Left forelimb (tissue), 1 donor: ENCODE results near the gene ZMAT3.
A peak's percentile ranks its signal among the peaks of the same experiment; 100 is the strongest.
"Not testable (repeated sequence)": the region's sequence is repeated elsewhere in the genome, so short reads cannot be mapped to it uniquely, and the experiment has no call there.

Experiments used
- DNase-seq: peaks from one replicate; pipeline ENCODE4 v3.0.0-alpha.2; 2018; ENCODE audit warnings: low spot score

ZMAT3 gene, protein sequence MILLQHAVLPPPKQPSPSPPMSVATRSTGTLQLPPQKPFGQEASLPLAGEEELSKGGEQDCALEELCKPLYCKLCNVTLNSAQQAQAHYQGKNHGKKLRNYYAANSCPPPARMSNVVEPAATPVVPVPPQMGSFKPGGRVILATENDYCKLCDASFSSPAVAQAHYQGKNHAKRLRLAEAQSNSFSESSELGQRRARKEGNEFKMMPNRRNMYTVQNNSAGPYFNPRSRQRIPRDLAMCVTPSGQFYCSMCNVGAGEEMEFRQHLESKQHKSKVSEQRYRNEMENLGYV

DNA sequence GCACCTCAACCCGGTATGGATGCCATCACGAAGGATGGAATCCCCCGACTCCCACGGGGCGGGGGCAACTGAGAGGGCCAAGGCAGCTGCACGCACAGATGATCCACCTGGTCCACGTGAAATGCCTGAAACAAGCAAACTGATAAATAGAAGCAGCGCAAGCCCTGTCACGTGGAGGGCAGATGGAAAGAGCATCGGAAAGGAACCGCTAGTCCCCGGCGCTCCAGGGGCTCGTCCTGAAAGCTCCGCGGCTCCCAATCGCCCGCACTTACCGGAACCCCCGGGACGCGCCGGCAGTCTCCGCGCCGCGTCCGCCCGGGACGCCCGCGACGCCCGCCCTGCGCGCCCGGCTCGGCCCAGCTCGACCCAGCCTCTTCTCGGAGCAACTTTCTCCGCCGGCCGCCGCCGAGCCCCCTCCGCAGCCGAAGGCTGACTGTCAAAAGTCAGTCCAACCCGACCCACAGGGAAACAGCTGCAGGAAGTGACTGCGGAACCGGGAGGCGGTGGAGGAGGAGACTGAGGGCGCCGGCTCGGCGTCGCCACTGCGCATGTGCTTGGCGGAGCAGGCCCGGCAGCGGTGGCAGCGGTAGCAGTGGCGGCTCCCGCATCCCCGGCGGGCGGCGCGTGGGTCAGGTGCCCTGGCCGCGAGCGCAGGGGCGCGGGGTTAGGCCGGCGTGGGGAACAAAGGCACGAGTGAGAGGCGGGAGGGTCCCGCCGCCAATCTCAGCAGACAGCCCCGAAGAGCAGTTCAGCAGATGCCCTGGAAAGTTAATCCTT lies at the start of gene ZMAT3:
Gene ZMAT3 (minus strand): TSS at position 487 of the 777 bp plus-strand sequence. CDS start 4,057 bp downstream, outside the sequence.
- DNase-seq = peak; percentile 92

DNA sequence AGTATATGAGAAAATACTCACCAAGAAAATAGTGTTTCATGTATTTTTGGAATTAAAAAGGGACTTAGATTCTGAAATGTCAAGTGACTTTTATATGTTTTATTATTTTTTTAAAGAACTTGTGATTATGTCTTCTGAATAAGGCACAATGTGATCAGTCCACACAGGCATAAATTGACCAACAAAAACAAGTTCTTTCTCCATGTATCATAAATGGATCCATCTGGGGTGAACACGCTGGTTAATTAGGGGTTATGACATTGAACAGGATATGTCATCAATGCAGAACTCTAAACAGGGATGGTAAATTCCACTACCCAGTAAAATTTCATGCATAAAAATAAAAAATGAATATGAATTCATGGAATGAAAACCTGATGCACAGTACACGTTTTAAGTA lies 45.2 kb upstream of the ZMAT3 start:
- DNase-seq = no peak

DNA sequence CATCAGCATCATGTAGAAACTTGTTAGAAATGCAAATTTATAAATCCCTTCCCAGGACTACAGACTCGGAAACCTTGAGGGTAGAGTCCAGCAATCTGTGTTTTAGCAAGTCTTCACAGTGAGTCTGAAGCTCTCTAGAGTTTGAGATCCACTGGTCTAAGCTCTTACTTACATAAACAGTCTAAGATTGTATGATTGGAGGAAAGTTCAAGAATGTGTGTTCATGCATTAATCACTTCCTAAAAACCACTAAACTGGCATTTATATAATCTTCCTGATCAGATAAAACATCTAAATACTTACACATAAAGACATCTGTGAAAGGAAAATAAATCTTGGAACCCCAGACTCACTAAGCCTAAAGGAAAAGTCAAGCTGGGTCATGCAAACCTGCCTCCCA lies 43.8 kb upstream of the ZMAT3 start:
- DNase-seq = not testable (repeated sequence)

DNA sequence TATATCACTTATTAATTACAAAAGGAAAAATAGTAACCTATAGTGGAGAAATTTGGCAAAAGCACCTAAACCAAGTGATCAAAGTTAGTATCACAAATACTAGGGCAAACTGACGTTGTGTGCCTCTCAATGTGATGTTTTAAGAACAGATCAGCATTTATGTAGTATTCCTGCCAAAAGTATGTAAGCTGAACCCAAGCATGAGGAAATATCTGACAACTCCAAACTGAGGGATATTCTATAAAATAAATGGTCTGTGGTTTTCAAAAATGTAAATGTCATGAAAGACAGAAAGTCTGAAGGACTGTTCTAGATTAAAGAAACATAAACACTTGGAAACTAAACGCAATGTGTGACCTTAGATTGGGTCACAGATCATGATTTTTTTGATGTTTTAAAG lies 42.3 kb upstream of the ZMAT3 start:
- no peak for DNase-seq

DNA sequence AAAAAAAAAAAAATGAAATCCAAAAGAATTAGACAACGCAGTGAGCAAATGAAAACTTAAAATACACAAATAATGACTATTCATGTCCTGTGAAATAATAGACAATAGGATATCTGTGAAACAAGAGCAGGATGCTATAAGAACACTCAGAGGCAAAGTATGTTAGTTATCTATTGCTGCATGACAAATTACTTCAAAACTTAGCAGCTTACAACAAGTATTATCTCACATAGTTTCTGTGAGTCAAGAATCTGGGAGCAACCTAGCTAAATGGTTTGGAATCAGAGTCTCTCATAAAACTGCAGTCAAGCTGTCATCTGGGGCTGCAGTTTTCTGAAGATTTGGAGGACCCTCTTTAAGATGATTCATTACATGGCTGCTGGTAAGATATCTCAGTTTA lies 36.5 kb upstream of the ZMAT3 start:
- no peak for DNase-seq

DNA sequence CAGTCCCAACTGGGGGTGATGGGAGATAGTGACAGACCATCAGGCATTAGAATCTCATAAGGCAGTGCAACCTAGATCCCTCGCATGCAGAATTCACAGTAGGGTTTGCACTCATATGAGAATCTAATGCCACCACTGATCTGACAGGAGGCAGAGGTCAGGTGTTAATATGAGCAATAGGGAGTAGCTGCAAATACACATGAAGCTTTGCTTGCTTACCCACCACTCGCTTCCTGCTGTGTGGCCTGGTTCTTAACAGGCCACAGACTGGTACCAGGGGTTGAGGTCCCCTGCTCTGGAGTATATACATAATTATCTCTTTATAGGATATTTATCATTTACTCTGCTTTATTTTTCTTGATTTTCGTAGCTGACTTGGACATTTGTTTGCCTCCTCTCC lies 36.0 kb upstream of the ZMAT3 start:
- DNase-seq = no peak

DNA sequence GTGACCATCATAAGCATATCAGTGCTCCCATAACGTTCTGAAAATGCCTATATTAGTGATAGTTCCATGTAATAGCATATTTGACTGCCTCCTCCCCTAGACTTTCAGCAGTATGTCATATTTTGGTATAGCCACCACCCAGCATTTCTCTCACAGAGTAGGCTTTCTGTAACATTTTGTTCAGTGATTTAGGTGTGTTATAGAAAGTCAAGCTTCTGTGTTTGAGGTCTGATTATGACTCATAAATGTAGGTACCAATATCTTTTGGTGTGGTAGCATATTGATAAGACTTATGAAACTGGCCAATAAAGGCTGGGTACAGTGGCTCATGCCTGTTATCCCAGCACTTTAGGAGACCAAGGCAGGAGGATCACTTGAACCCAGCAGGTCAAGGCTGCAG lies 34.3 kb upstream of the ZMAT3 start:
- no peak for DNase-seq

DNA sequence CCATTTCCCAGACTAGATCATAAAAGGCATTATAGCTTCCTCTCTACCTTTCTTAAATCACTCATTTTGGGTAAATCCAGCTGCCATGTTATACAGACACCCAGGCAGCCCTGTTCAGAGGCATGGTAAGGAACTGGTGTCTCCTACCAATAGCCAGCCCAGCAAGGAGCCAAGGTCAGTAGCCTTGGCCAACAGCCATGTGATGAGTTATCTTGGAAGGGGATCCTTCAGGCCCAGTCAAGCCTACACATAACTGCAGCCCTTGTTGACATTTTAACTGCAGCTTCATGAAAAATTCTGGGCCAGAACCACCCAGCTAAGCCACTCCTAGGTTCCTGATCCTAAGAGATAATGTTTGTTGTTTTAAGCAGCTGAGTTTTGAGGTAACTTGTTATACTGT lies 29.0 kb upstream of the ZMAT3 start:
- no peak for DNase-seq

DNA sequence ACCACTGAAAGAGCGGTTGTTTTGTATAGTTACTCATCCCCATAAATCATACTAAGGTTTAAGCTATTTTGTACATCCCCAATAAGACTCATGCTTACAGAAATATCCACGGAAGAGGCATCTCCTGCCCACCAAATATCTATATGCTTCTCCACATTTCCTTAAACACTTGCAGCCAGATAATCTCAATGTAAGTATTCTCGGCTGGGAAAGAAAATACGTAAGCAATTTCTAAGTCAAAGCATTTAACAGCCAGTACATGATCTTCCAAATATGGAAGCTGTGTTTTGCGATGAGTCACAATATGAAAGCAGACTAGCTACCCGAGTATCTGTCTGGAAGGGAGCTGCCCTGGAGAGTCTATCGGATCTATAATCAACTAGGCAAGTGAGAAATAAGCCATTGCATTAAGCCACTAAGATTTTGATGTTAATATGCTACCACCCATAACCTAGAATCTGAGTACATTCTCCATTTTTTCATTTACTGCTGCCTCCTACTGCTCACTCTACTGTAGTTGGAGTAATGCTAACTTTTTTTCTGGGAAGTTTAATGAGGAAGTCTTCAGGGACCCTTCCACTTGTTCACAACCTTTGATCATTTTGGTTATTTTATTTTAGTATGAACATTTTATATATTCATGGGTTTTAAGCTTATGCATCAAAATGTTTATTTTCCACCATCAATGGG lies 26.9 kb upstream of the ZMAT3 start:
- no peak for DNase-seq

DNA sequence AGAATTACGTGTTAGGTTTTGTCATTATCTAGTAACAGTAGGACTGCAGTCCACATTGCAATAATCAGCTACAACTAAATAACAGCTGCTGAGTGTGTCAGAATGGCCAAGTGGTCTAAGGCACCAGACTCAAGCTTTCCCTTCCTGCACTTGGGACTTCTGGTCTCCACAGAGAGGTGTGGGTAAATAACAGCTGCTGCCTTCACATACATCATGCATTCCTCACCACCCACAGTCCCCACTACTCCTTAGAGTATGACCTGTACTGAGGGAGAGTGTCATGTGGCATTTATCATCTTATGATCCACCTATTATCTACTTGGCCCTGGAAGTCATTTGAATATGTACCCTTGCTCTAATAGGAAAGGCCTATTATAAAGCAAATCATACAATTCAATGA lies 22.2 kb upstream of the ZMAT3 start:
- no peak for DNase-seq

DNA sequence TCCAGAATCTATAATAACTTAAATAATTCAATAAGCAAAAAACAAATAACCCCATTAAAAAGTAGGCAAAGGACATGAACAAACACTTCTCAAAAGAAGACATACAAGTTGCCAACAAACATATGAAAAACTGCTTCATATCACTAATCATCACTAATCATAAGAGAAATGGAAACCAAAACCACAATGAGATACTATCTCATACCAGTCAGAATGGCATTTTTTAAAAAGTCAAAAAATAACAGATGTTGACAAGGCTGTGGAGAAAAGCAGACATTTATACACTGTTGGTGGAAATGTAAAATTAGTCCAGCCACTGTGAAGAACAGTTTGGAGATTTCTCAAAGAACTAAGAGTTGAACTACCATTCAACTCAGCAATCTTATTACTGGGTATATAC lies 19.5 kb upstream of the ZMAT3 start:
- no peak for DNase-seq

DNA sequence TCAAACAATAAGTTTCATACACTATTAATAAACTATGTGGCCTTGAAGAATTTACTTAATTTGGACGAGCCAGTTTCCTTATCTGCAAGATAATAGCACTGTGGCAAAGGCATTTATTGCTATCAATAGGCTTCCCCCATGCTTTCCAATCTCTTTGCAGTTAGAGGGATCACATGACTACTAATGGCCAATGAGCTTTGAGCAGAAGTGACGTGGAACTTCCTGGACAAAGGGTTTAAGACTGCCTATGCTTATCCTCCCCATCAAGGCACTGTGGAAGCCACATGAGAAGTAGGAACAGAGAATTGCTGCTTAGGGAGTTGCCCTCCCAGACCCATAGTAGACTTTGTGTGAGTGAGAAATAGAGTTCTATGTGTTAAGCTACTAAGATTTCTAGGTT lies 16.7 kb upstream of the ZMAT3 start:
- no peak for DNase-seq

DNA sequence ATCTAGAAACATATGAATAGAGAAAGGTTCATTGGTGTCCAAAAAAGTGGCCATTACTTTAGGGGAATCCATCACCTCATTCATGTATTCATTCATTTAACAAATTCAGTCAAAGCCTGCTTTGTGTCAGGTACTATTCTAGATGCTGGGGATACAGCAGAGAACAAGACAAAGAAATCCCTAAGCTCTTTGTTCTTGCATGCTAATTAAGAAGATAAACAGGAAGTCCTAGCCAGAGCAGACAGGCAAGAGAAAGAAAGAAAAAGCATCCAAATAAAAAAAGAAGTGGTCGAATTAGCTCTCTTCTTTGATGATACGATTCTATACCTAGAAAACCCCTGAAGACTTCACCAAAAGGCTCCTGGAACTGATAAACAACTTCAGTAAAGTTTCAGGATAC lies 12.4 kb upstream of the ZMAT3 start:
- DNase-seq = no peak

DNA sequence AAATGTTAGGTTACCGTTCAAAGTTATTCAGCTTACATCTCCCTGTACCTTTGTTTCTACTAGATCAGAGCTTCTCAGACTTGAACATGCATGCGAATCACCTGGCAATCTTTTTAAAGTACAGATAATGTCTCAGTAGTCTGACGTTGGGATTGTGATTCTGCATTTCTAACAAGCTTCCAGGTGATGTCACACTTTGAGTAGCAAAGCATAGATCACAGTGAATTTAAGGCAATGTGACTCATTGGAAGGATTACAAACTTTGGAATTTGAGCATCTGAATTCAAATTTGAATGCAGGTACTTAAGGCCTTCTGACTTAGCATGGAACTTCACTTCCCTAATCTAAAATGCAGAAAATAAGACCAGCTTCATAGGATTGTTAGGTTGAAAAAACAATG lies 10.8 kb upstream of the ZMAT3 start:
- DNase-seq = no peak

DNA sequence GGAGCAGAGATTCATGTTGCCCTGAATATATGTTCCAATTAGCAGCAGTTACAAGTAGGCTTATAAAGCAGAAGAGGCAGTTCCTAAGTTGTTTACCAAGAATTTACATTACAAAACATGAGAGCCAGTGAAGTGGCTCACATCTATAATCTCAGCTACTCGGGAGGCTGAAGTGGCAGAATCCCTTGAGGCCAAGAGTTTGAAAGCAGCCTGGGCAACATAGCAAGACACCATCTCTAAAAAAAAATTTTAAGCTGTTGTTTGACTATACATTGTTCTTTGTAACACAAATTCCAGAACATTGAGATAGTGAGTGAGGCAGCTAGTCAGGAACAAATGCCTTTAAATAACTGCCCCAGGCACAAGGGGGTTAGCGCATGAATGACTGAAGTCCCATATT lies 10.3 kb upstream of the ZMAT3 start:
- no peak for DNase-seq

DNA sequence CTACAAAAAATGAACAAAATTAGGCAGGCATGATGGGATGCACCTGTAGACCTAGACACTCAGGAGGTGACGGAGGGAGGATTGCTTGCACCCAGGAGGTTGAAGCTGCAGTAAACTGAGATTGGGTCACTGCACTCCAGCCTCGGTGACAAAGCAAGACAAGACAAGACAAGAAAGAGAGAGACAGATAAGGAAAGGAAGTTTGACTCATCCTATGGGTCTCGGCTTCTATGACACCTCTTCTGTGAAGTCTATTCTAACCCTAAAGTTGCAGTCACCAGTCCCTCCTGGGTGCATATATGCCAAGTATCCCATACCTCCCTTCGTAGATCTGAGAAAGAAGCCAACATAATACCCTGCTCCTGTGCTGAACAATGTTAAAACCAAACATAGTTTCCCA lies 7.9 kb upstream of the ZMAT3 start:
- DNase-seq = no peak

DNA sequence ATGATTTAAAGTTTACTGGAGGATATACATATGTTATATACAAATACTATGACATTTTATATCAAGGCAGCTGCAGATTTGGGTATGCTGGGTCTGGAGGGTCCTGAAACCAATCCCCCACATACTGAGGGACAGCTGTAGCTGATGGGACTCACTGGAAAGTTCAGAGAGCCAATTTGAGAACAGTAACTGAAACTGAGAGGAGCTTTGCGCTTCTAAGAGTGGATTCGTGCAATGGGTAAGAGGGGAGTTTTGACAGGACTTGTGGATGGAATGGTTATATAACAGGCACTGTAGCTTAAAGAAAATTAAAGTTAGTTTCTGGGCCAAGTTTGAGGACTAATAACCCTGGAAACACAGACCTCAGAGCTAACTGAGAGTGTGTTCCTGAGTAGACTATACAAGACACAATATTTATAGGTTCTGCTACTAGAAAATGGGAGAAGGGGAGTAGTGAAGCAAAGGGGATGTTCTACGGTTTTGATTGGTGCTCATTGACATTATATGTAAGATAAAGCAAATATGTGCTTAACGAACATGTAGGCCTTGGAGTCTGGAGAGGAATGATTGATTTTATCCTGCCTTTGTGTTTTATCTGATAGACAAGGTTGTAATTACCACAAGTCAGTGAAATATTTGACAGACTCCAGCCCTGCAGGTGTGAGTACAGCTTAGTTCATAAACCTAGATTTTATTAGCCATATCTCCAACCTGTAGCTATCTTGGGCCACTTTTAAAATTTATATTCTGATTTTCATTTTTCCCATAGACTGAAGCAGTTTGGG lies 4.8 kb upstream of the ZMAT3 start:
- DNase-seq = no peak

DNA sequence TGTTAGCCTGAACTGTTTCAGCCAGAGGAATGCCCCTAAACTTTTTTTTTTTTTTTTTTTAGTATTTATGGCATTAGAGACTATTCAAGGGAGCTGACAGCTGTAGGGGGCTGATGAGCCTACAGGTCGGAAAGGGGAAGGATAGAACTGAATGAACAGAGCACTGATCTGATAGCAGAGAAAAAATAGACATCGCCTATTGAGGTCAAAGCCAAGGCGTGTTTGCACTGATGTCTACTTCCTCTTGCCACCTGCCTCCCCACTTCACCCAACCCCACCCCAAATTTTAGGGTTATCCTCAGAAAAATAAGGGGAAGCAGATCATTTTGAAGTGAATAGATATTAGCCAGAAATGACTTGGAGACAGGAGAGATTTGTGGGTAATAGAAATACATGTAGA lies 3.0 kb upstream of the ZMAT3 start:
- DNase-seq = no peak

DNA sequence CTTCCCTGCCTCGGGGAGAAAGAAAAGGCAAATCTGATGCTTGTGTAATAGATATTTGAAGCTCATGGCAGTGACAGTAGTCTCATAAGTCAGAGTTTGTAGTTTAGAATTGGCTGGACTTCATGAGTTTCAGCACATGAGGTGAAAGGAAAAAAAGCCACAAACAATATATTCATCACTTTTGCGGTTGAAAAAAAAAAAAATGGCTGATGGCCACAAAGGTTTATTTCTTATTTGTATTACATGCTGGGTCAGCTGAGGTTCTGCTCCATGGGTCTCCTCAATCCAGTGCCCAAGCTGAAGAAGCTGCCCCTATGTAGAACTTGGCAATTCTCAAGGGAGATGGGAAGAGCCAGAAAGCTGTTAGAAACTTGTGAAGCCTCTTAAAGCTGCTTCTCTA lies 2.2 kb upstream of the ZMAT3 start:
- DNase-seq = no peak

DNA sequence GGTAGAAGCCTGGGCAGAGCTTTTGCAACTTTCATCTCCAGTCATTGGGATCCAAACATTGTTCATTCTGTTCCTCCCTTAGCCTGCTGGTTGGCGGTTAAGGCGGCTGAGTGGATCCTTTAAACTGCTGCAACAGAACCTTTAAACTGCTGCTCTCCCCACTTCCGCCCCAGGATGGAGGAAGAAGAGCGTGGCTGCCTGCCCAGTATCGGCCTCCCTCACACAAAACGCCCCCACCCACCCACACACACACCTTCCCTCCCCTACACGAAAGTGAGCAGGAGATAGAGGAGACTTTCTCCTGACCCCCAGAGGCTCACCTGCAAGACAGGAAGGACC lies 460 bp upstream of the ZMAT3 start:
- DNase-seq = no peak

DNA sequence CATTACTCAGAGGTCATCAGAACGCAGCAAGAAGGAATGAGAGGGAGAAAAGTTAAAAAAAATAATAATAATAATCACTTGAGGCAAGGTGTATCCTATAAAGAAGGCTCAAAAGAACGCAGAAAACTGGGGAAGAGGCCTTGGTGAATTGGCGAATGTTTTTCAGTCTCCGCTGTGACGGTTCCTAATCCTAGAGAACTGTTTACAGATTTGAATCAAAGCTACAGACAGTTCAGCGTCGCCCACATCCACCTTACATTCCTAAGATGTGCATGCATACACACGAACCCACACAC lies 634 bp downstream of the ZMAT3 start:
- no peak for DNase-seq

DNA sequence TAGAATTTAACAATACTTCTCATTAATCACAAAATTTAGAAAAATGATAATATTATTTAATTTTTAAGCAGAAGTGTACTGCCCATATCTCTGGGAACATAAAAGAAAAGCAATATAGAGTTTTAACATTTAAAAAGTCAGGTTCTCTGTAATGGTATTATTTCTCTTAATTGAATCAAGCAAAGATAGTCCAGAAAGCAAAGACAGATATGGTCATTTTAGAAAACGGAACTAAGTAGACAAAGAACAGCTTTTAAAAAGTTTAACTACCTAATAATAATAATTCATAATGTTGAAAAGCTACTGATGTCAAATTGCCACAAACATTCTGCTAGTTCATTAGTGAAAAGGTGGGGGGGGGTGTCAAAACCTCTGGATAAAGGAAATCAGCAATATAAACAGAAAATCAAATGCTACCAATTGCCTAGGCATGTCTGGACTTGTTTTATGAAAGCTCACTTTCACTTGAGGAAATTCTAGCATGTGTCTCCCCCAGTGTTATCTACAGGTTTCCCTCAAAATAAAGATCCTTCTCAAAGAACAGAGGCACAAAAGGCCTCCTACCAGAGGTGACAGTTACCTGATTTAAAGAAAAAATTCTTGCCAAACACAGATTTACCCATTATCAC lies 1.7 kb downstream of the ZMAT3 start:
- DNase-seq = no peak
